DOHH2 (cell line): Measurements from ENCODE around the gene ANO9.

ENCODE experiments used
- H3F3A ChIP-seq: fragments of 200-600 bp; sonication (generic), shearing (Covaris generic); 2 replicates; pipeline ENCODE4 v1.6.0; 2016; ENCODE audit warnings: antibody characterized with exemption, mild to moderate bottlenecking; ENCODE audit not compliant: control insufficient read depth, insufficient read depth
- H3K27ac ChIP-seq: fragments of 200-600 bp; sonication (generic); 2 replicates; pipeline ENCODE4 v1.5.1; 2014; ENCODE audit warnings: low read depth, mild to moderate bottlenecking, low read length, moderate library complexity
- H3K27me3 ChIP-seq: fragments of 200-600 bp; sonication (generic); 2 replicates; pipeline ENCODE4 v1.6.1; 2014; ENCODE audit warnings: mild to moderate bottlenecking, low read length, mixed read lengths; ENCODE audit not compliant: control insufficient read depth
- H3K36me3 ChIP-seq: fragments of 200-600 bp; sonication (generic); 2 replicates; pipeline ENCODE4 v1.6.1; 2014; ENCODE audit warnings: mild to moderate bottlenecking, low read length, moderate library complexity, mixed read lengths; ENCODE audit not compliant: control insufficient read depth
- H3K4me1 ChIP-seq: fragments of 200-600 bp; sonication (generic); 2 replicates; pipeline ENCODE4 v1.6.1; 2014; ENCODE audit warnings: mild to moderate bottlenecking, low read length, mixed read lengths; ENCODE audit not compliant: control insufficient read depth
- H3K4me2 ChIP-seq: fragments of 200-600 bp; sonication (generic); 2 replicates; pipeline ENCODE4 v1.6.0; 2014; ENCODE audit warnings: mild to moderate bottlenecking, low read length, moderate library complexity
- H3K4me3 ChIP-seq: fragments of 200-600 bp; sonication (generic); 2 replicates; pipeline ENCODE4 v1.5.1; 2014; ENCODE audit warnings: mild to moderate bottlenecking, low read length, mixed read lengths
- H3K79me2 ChIP-seq: fragments of 200-600 bp; sonication (generic); 2 replicates; pipeline ENCODE4 v1.6.1; 2014; ENCODE audit warnings: mild to moderate bottlenecking, low read length, mixed read lengths; ENCODE audit not compliant: control insufficient read depth
- H3K9me2 ChIP-seq: fragments of 200-600 bp; sonication (generic); replicated peaks from 2 replicates; pipeline ENCODE4 v1.6.1; 2014; ENCODE audit warnings: mild to moderate bottlenecking, low read length, mixed read lengths; ENCODE audit not compliant: control insufficient read depth
- H3K9me3 ChIP-seq: fragments of 200-600 bp; sonication (generic); 2 replicates; pipeline ENCODE4 v1.6.1; 2014; ENCODE audit warnings: antibody characterized with exemption, low read length, mixed read lengths; ENCODE audit not compliant: control insufficient read depth, insufficient read depth
- H4K20me1 ChIP-seq: fragments of 200-600 bp; sonication (generic); 2 replicates; pipeline ENCODE4 v1.6.0; 2014; ENCODE audit warnings: low read depth, mild to moderate bottlenecking, antibody characterized with exemption, low read length, moderate library complexity; ENCODE audit not compliant: control insufficient read depth, insufficient read depth
- CTCF ChIP-seq: fragments of 200-600 bp; sonication (generic); IDR thresholded peaks from one replicate; pipeline ENCODE4 v1.5.1; 2014; ENCODE audit warnings: antibody characterized with exemption, mild to moderate bottlenecking, low read depth, low read length; ENCODE audit not compliant: poor library complexity, severe bottlenecking
- EZH2phosphoT487 ChIP-seq: fragments of 200-600 bp; sonication (generic); IDR thresholded peaks from 2 replicates; pipeline ENCODE4 v1.6.1; 2017; ENCODE audit warnings: borderline replicate concordance, mild to moderate bottlenecking, antibody characterized with exemption, low read length, moderate library complexity, mixed read lengths

ANO9 gene

GRCh38 chr11:375065-376025, 66.5 kb downstream of the ANO9 start:
- Histone ChIP-seq H4K20me1 (no peaks in the 10 kb centered on the region), H3K79me2 (no peaks in the 10 kb centered on the region), H3K9me3 (peaks cover 14% of the 10 kb centered on the region; the same call in 1 of the 2 replicates), H3K4me2 (no peak overlapping the region), H3K9me2 (no peaks in the 10 kb centered on the region), H3K4me1 (no peaks in the 10 kb centered on the region), H3F3A (no peaks in the 10 kb centered on the region), H3K36me3 (no peaks in the 10 kb centered on the region), H3K27me3 (no peaks in the 10 kb centered on the region), H3K4me3 (no peak overlapping the region), H3K27ac (no peak overlapping the region)
- TF ChIP-seq EZH2phosphoT487 = no peak
- TF ChIP-seq CTCF = no peak

- no peaks in the 10 kb centered on the region for H3K9me2 ChIP-seq
- no peaks in the 10 kb centered on the region for H3K36me3 ChIP-seq
- no peak overlapping the region for H3K27ac ChIP-seq
- no peaks in the 10 kb centered on the region for H3K27me3 ChIP-seq
- no peaks in the 10 kb centered on the region for H3F3A ChIP-seq
- no peak for TF ChIP-seq EZH2phosphoT487
- TF ChIP-seq CTCF = no peak
- H3K4me3 ChIP-seq = no peak overlapping the region
- H3K4me1 ChIP-seq = no peaks in the 10 kb centered on the region
- no peaks in the 10 kb centered on the region for H3K79me2 ChIP-seq
- H3K4me2 ChIP-seq = no peak overlapping the region
- peaks cover 14% of the 10 kb centered on the region; the same call in 1 of the 2 replicates for H3K9me3 ChIP-seq
- H4K20me1 ChIP-seq = no peaks in the 10 kb centered on the region
Observed at GRCh38 chr11:373716-374551, 67.9 kb downstream of the ANO9 start.

- H3K79me2 ChIP-seq = no peaks in the 10 kb centered on the region
- H4K20me1 ChIP-seq = no peaks in the 10 kb centered on the region
- H3K9me3 ChIP-seq = peaks cover 14% of the 10 kb centered on the region; the same call in 1 of the 2 replicates
- no peak overlapping the region for H3K4me3 ChIP-seq
- no peak for TF ChIP-seq CTCF
- no peak for TF ChIP-seq EZH2phosphoT487
- H3K36me3 ChIP-seq = no peaks in the 10 kb centered on the region
- H3K9me2 ChIP-seq = no peaks in the 10 kb centered on the region
- H3K4me2 ChIP-seq = no peak overlapping the region
- H3K27me3 ChIP-seq = no peaks in the 10 kb centered on the region
- H3F3A ChIP-seq = no peaks in the 10 kb centered on the region
- H3K27ac ChIP-seq = no peak overlapping the region
- H3K4me1 ChIP-seq = no peaks in the 10 kb centered on the region
Observed at GRCh38 chr11:372809-373715, 68.7 kb downstream of the ANO9 start.
